A673 (cell line): ENCODE data around the gene SPECC1. TPM values are rescaled to one million over a fixed set of nuclear protein-coding genes. Genes with fewer than 3 reads are reported as not detected.

Experiments
- BruUV-seq: library from RNA; stranded (reverse); fragments of 400-500 nt; replicated peaks from 2 replicates; lab custom pipeline; 2021; lab: Mats Ljungman, UMichigan
- CTCF ChIA-PET: fragments of 300-600 bp; sonication (Branson Sonifier 250); formaldehyde crosslinking; loops from one replicate; lab custom pipeline; 2022; ENCODE audit warnings: antibody characterized with exemption; lab: Charles Lee
- POLR2A ChIA-PET: fragments of 300-600 bp; sonication (Branson Sonifier 250); formaldehyde crosslinking; loops from one replicate; lab custom pipeline; 2022; ENCODE audit warnings: antibody characterized with exemption; ENCODE audit not compliant: low non-redundant PET; lab: Charles Lee
- DNase-seq: peaks from one replicate; pipeline ENCODE4 v3.0.0-alpha.2; 2015; ENCODE audit warnings: low spot score
- H3K27ac ChIP-seq: fragments of 200-600 bp; sonication (generic); 2 replicates; pipeline ENCODE4 v1.5.1; 2016; ENCODE audit warnings: mixed run types, low read depth, mild to moderate bottlenecking, mixed read lengths, antibody characterized with exemption, low read length; ENCODE audit not compliant: poor library complexity, severe bottlenecking
- H3K27me3 ChIP-seq: fragments of 200-600 bp; sonication (generic); replicated peaks from 2 replicates; pipeline ENCODE4 v1.6.1; 2017; ENCODE audit warnings: mixed run types, low read depth, mild to moderate bottlenecking, mixed read lengths, antibody characterized with exemption, low read length; ENCODE audit not compliant: insufficient read depth, poor library complexity
- H3K36me3 ChIP-seq: fragments of 200-600 bp; sonication (generic); 2 replicates; pipeline ENCODE4 v1.6.1; 2016; ENCODE audit warnings: mixed run types, mild to moderate bottlenecking, mixed read lengths, antibody characterized with exemption, low read length; ENCODE audit not compliant: insufficient read depth, poor library complexity, severe bottlenecking
- H3K4me1 ChIP-seq: fragments of 200-600 bp; sonication (generic); 2 replicates; pipeline ENCODE4 v1.6.1; 2017; ENCODE audit warnings: mixed run types, mild to moderate bottlenecking, mixed read lengths, antibody characterized with exemption, low read length; ENCODE audit not compliant: insufficient read depth, poor library complexity, severe bottlenecking
- H3K4me3 ChIP-seq: fragments of 200-600 bp; sonication (generic); 2 replicates; pipeline ENCODE4 v1.5.1; 2016; ENCODE audit warnings: low read depth, mixed run types, mild to moderate bottlenecking, mixed read lengths, low read length; ENCODE audit not compliant: poor library complexity, severe bottlenecking
- H3K9me3 ChIP-seq: fragments of 200-600 bp; sonication (generic); 2 replicates; pipeline ENCODE4 v1.6.1; 2016; ENCODE audit warnings: mixed run types, low read depth, mild to moderate bottlenecking, mixed read lengths, antibody characterized with exemption, low read length; ENCODE audit not compliant: poor library complexity, severe bottlenecking
- EZH2 ChIP-seq: fragments of 200-600 bp; sonication (generic); IDR thresholded peaks from 2 replicates; pipeline ENCODE4 v1.6.1; 2017; ENCODE audit warnings: borderline replicate concordance, low read depth, mild to moderate bottlenecking, mixed read lengths, antibody characterized with exemption, low read length; ENCODE audit not compliant: poor library complexity, severe bottlenecking
- intact Hi-C: fragments of 100-400 bp; cut with micrococcal nuclease; formaldehyde crosslinking; loops from one replicate; pipeline ENCODE4 v1.10.0; 2022; ENCODE audit not compliant: unreplicated experiment
- total RNA-seq: library from RNA; stranded (reverse); gene quantifications from 2 replicates; pipeline ENCODE4 v1.2.3, GENCODE V29; 2021
- TF ChIP-seq, protein P1 (sequence below): fragments of 300-800, 200-600 bp; sonication (generic); conservative IDR thresholded peaks from 2 replicates; pipeline ENCODE4 v1.5.1; 2017; ENCODE audit warnings: low read depth, mild to moderate bottlenecking, antibody characterized with exemption, low read length, moderate library complexity, mixed read lengths

SPECC1 gene
- total RNA-seq, 1 experiment from 2014 or later: 5.8 TPM

DNA sequence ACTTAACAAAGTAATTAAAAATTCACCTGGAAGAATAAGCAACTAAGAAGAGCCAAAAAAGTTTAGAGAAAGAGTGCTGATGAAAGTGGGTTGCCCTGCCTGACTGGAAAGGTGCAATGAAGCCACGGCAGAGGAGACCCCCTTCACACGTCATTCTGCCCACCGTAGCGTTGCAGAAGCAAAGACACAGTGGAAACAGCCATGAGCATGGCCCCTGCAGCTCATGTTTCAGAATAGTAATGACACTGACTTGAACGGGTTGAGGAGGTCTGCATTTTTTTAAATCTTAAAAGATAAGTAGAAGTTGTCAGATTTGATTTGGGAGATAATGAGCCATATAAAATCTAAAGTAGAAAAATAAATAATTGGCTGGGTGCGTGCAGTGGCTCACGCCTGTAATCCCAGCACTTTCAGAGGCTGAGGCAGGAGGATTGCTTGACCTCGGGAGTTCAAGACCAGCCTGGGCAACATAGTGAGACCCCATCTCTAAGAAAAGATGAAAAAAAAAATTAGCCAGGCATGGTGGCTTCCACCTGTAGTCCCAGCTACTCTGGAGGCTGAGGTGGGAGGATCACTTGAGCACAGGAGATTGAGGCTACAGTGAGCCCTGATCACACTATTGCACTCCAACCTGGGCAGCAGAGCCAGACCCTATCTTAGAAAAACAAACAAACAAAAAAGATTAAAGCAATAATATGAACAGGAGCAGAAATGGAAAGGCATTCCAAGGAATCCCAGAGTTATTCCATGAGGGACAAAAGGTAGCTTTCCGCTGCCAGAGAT, 273.6 kb downstream of the SPECC1 start:
- ChIA-PET POLR2A (no interaction called here), CTCF (no interaction called here)
- H3K4me1 ChIP-seq: peaks cover 23% of the 10 kb centered on the region
- no peaks in the 10 kb centered on the region for H3K27me3 ChIP-seq
- no peak for DNase-seq
- TF ChIP-seq, protein P1, sequence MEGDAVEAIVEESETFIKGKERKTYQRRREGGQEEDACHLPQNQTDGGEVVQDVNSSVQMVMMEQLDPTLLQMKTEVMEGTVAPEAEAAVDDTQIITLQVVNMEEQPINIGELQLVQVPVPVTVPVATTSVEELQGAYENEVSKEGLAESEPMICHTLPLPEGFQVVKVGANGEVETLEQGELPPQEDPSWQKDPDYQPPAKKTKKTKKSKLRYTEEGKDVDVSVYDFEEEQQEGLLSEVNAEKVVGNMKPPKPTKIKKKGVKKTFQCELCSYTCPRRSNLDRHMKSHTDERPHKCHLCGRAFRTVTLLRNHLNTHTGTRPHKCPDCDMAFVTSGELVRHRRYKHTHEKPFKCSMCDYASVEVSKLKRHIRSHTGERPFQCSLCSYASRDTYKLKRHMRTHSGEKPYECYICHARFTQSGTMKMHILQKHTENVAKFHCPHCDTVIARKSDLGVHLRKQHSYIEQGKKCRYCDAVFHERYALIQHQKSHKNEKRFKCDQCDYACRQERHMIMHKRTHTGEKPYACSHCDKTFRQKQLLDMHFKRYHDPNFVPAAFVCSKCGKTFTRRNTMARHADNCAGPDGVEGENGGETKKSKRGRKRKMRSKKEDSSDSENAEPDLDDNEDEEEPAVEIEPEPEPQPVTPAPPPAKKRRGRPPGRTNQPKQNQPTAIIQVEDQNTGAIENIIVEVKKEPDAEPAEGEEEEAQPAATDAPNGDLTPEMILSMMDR: no peak
- TF ChIP-seq EZH2: no peak
- H3K9me3 ChIP-seq: no peaks in the 10 kb centered on the region
- BruUV-seq: no TSS peak
- no peaks in the 10 kb centered on the region for H3K36me3 ChIP-seq
- H3K4me3 ChIP-seq: no peak overlapping the region
- no peak overlapping the region for H3K27ac ChIP-seq
- intact Hi-C loops: no loop called here

DNA sequence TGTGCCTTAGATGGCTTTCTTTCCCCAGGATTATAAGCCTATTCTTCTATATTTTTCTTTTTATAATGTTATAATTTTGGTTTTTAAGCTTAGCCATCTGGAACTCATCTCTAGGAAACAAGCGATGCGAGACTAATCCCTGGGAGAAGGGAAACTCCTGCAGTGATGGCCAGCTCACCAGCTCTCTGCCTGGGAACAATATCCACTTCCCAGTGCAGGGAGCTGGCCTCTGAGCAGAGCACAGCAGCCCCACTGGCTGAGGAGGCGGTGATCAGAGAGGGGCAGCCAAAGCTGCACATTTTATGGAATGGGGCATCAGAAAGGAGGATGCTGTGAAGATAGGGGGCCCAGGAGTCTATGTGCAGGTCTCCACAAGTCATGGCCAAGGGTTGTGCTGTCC, 274.9 kb downstream of the SPECC1 start:
- intact Hi-C loops: no loop called here
- no peak for TF ChIP-seq EZH2
- TF ChIP-seq, protein P1: no peak
- Histone ChIP-seq H3K9me3 (no peaks in the 10 kb centered on the region), H3K27ac (peak overlapping the region; percentile 61), H3K36me3 (no peaks in the 10 kb centered on the region), H3K4me3 (no peak overlapping the region), H3K27me3 (no peaks in the 10 kb centered on the region), H3K4me1 (peaks cover 23% of the 10 kb centered on the region)
- POLR2A ChIA-PET: no interaction called here
- no TSS peak for BruUV-seq
- CTCF ChIA-PET: no interaction called here
- DNase-seq: peak; percentile 80

DNA sequence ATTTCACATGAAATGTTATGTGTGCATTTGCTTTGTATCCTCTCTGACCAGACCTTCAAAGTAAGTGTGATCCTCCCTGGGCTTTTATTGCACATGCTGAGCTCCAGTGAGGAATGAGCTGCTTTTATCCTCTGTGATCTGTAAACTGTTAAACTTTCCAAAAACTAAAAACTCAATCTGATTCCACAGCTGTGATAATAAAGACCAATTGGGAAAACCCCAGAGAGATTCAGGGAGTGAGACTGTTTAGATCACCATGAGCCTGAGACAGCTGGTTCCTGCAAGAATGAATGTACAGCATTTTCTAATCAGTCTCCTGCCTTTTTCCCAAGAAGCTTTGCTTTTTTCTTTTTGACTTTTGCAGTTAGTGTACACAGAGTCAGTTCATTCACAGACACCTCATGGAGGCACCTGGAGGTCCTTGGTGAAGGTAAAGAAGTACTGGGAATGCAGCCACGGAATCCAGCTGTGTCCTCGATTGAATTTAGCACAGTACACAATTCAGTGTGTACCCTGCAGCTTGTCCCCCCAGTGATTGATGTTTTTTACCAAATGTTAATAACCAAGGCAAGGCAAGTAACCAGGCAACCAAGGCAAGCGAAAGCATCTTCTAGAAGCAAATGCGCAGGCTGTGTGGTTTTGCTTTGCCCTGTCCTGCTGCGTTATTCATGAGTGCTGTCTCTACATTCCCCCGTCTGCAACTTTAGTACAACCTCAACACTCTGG, 275.6 kb downstream of the SPECC1 start:
- no TSS peak for BruUV-seq
- ChIA-PET POLR2A (no interaction called here), CTCF (interaction anchor here (0.9 kb wide), 1 partner anchor 292 kb away, joined by 3 read pairs; no protein-coding TSS in a partner anchor)
- H3K27me3 ChIP-seq: no peaks in the 10 kb centered on the region
- peaks cover 23% of the 10 kb centered on the region for H3K4me1 ChIP-seq
- H3K9me3 ChIP-seq: no peaks in the 10 kb centered on the region
- intact Hi-C loops: no loop called here
- TF ChIP-seq, protein P1: no peak
- no peak for TF ChIP-seq EZH2
- peak; percentile 44 for DNase-seq
- no peaks in the 10 kb centered on the region for H3K36me3 ChIP-seq
- H3K4me3 ChIP-seq: no peak overlapping the region
- H3K27ac ChIP-seq: peak overlapping the region; percentile 61
